Measurements from ENCODE around the gene RPS28.

Gene RPS28

GRCh38 chr19:8366121-8366581 is 44.9 kb downstream of the RPS28 start:
- DNase-seq (ENCODE audit: low read depth): no peak
- no peak overlapping the region for H3K4me3 ChIP-seq (ENCODE audit: low read length)
- TF ChIP-seq CTCF (conservative IDR thresholded peaks at IDR 0.05; ENCODE audit: low read depth, low read length): no peak

GRCh38 chr19:8366961-8367326 is 45.6 kb downstream of the RPS28 start:
- TF ChIP-seq CTCF (conservative IDR thresholded peaks at IDR 0.05; ENCODE audit: low read depth, low read length): no peak
- DNase-seq (ENCODE audit: low read depth): no peak
- no peak overlapping the region for H3K4me3 ChIP-seq (ENCODE audit: low read length)

- peak; percentile 80 for DNase-seq (ENCODE audit: low read depth)
- H3K4me3 ChIP-seq (ENCODE audit: low read length): peak overlapping the region; percentile 5
Observed at GRCh38 chr19:8367327-8368001, 46.2 kb downstream of the RPS28 start.

GRCh38 chr19:8370176-8371010 is 49.1 kb downstream of the RPS28 start:
- no peak overlapping the region for H3K4me3 ChIP-seq (ENCODE audit: low read length)
- no peak for TF ChIP-seq CTCF (conservative IDR thresholded peaks at IDR 0.05; ENCODE audit: low read depth, low read length)
- DNase-seq (ENCODE audit: low read depth): no peak

More at GRCh38 chr19:8367327-8368001, 46.2 kb downstream of the RPS28 start:
- TF ChIP-seq CTCF (conservative IDR thresholded peaks at IDR 0.05; ENCODE audit: low read depth, low read length): no peak

GRCh38 chr19:8371011-8371804 is 49.9 kb downstream of the RPS28 start:
- no peak for TF ChIP-seq CTCF (conservative IDR thresholded peaks at IDR 0.05; ENCODE audit: low read depth, low read length)
- no peak for DNase-seq (ENCODE audit: low read depth)
- H3K4me3 ChIP-seq (ENCODE audit: low read length): no peak overlapping the region
